SK-N-SH (cell line): ENCODE data around the gene LONRF2. TPM values are rescaled to one million over a fixed set of nuclear protein-coding genes. Genes with fewer than 3 reads are reported as not detected.

Source experiments
- CTCF ChIA-PET: fragments of 300-600, 350-600 bp; formaldehyde crosslinking; extraction: SDS; loops from one replicate; lab custom pipeline; 2021; lab: Yijun Ruan, JAX
- POLR2A ChIA-PET: fragments of 350-600 bp; sonication (Branson Sonifier 250); formaldehyde crosslinking; extraction: SDS; loops from one replicate; lab custom pipeline; 2020; ENCODE audit warnings: antibody characterized with exemption, inconsistent platforms; lab: Yijun Ruan, JAX
- DNase-seq: peaks from one replicate; pipeline ENCODE4 v3.0.0; 2012
- H2AFZ ChIP-seq: fragments of 200-600 bp; sonication (generic); 2 replicates; pipeline ENCODE4 v1.8.1; 2016; ENCODE audit warnings: antibody characterized with exemption, mild to moderate bottlenecking, low read depth
- H3F3A ChIP-seq: fragments of 200-600 bp; sonication (generic); replicated peaks from 2 replicates; pipeline ENCODE3; 2016; ENCODE audit warnings: antibody characterized with exemption, mild to moderate bottlenecking; ENCODE audit not compliant: insufficient read depth
- H3K27ac ChIP-seq, 2 experiments: fragments of 200-500 bp in 1 of 2; fragments of 200-600 bp in 1 of 2; sonication (Bioruptor generic) in 1 of 2; sonication (generic), shearing (Covaris generic) in 1 of 2; 2 replicates each; pipeline versions ENCODE4 v1.5.1 to v1.6.1; 2014 to 2016; ENCODE audit warnings: low read depth in 2 of 2, inconsistent platforms in 1 of 2, low read length in 1 of 2, mild to moderate bottlenecking in 1 of 2, mixed read lengths in 1 of 2
- H3K27me3 ChIP-seq: fragments of 200-600 bp; sonication (generic), shearing (Covaris generic); 2 replicates; pipeline ENCODE4 v1.6.1; 2016; ENCODE audit warnings: mixed run types; ENCODE audit not compliant: insufficient read depth
- H3K36me3 ChIP-seq, 2 experiments: fragments of 200-500 bp in 1 of 2; fragments of 200-600 bp in 1 of 2; sonication (Bioruptor generic) in 1 of 2; sonication (generic) in 1 of 2; replicated peaks in 1 of 2; 2 replicates each; pipeline versions ENCODE3 to v1.5.1; 2014 to 2016; ENCODE audit warnings: low read length in 1 of 2, mild to moderate bottlenecking in 1 of 2; ENCODE audit not compliant: insufficient read depth in 2 of 2, control insufficient read depth in 1 of 2
- H3K4me1 ChIP-seq, 2 experiments: fragments of 200-500 bp in 1 of 2; fragments of 200-600 bp in 1 of 2; sonication (Bioruptor generic) in 1 of 2; sonication (generic), shearing (Covaris generic) in 1 of 2; 2 replicates each; pipeline versions ENCODE4 v1.5.1 to v1.6.1; 2014 to 2016; ENCODE audit warnings: low read depth in 1 of 2, low read length in 1 of 2, mixed run types in 1 of 2; ENCODE audit not compliant: insufficient read depth in 2 of 2, control insufficient read depth in 1 of 2
- H3K4me2 ChIP-seq: fragments of 200-600 bp; sonication (generic), shearing (Covaris generic); 2 replicates; pipeline ENCODE4 v1.6.1; 2017; ENCODE audit warnings: mixed run types
- H3K4me3 ChIP-seq, 2 experiments: fragments of 200-500 bp in 1 of 2; fragments of 200-600 bp in 1 of 2; sonication (Bioruptor generic) in 1 of 2; sonication (generic), shearing (Covaris generic) in 1 of 2; 2 replicates each; pipeline versions ENCODE4 v1.5.1 to v1.8.1; 2014 to 2016; ENCODE audit warnings: low read depth in 2 of 2, inconsistent platforms in 1 of 2, low read length in 1 of 2, mild to moderate bottlenecking in 1 of 2, mixed read lengths in 1 of 2, moderate library complexity in 1 of 2
- H3K79me2 ChIP-seq: fragments of 200-600 bp; sonication (generic); 2 replicates; pipeline ENCODE4 v1.8.1; 2017; ENCODE audit warnings: mild to moderate bottlenecking; ENCODE audit not compliant: insufficient read depth
- H3K9ac ChIP-seq: fragments of 200-600 bp; sonication (generic); 2 replicates; pipeline ENCODE4 v1.6.1; 2017; ENCODE audit warnings: mixed run types
- H3K9me2 ChIP-seq: fragments of 200-600 bp; sonication (generic); 2 replicates; pipeline ENCODE4 v1.6.1; 2017; ENCODE audit warnings: mixed run types
- H3K9me3 ChIP-seq: fragments of 200-600 bp; sonication (generic); 2 replicates; pipeline ENCODE4 v1.6.1; 2017; ENCODE audit warnings: mixed run types, mild to moderate bottlenecking, moderate library complexity
- H4K20me1 ChIP-seq: fragments of 200-600 bp; sonication (generic); 2 replicates; pipeline ENCODE4 v1.6.1; 2017; ENCODE audit warnings: mild to moderate bottlenecking, mixed run types; ENCODE audit not compliant: insufficient read depth
- CTCF ChIP-seq: fragments of 200-600 bp; sonication (generic); IDR thresholded peaks from 2 replicates; pipeline ENCODE4 v1.6.1; 2017; ENCODE audit warnings: antibody characterized with exemption, mild to moderate bottlenecking, moderate library complexity
- EZH2phosphoT487 ChIP-seq: fragments of 200-600 bp; sonication (generic); IDR thresholded peaks from 2 replicates; pipeline ENCODE4 v1.6.1; 2017; ENCODE audit warnings: low read depth, mixed run types, mild to moderate bottlenecking, antibody characterized with exemption, moderate library complexity, borderline replicate concordance
- MXI1 ChIP-seq: IDR thresholded peaks from 2 replicates; pipeline ENCODE4 v1.6.1; 2012; ENCODE audit warnings: mild to moderate bottlenecking, low read depth, low read length, improper control_type of control experiment
- NFIC ChIP-seq: IDR thresholded peaks from 2 replicates; pipeline ENCODE4 v1.4.0; 2012; ENCODE audit warnings: borderline replicate concordance
- POLR2AphosphoS5 ChIP-seq: IDR thresholded peaks from 2 replicates; pipeline ENCODE4 v1.6.1; 2012; ENCODE audit warnings: low read depth, low read length
- RCOR1 ChIP-seq: fragments of 150-350 bp; IDR thresholded peaks from 2 replicates; pipeline ENCODE4 v1.6.1; 2017; ENCODE audit warnings: antibody characterized with exemption, low read length
- REST ChIP-seq: IDR thresholded peaks from 2 replicates; pipeline ENCODE4 v1.6.1; 2012; ENCODE audit warnings: mild to moderate bottlenecking, low read depth, low read length, moderate library complexity
- RFX5 ChIP-seq: IDR thresholded peaks from 2 replicates; pipeline ENCODE4 v1.6.1; 2012; ENCODE audit warnings: mild to moderate bottlenecking, improper control_type of control experiment, low read length
- TAF1 ChIP-seq: IDR thresholded peaks from 2 replicates; pipeline ENCODE4 v1.6.1; 2012; ENCODE audit warnings: low read depth, mild to moderate bottlenecking, low read length, moderate library complexity, borderline replicate concordance
- TEAD4 ChIP-seq: IDR thresholded peaks from 2 replicates; pipeline ENCODE4 v1.4.0; 2012; ENCODE audit warnings: mild to moderate bottlenecking, borderline replicate concordance; ENCODE audit not compliant: insufficient read depth
- YY1 ChIP-seq: IDR thresholded peaks from 2 replicates; pipeline ENCODE4 v1.4.0; 2012; ENCODE audit warnings: low read depth, mild to moderate bottlenecking
- ZBTB33 ChIP-seq: IDR thresholded peaks from 2 replicates; pipeline ENCODE4 v1.4.0; 2012; ENCODE audit warnings: low read depth, borderline replicate concordance
- WGBS: methylation state at CpG from one replicate; pipeline ENCODE4 v1.1.6; 2017; ENCODE audit warnings: low lambda C conversion rate; 5-methylcytosine and 5-hydroxymethylcytosine counted together
- polyA plus RNA-seq, 3 experiments: library from polyadenylated mRNA; depleted of rRNA; stranded (reverse); fragments of >200 nt; gene quantifications; 2 replicates each; pipeline ENCODE4 v1.2.3, GENCODE V29; 2012
- TF ChIP-seq, protein P1 (sequence below): fragments of 150-350 bp; IDR thresholded peaks from 2 replicates; pipeline ENCODE4 v1.6.1; 2017; ENCODE audit warnings: antibody characterized with exemption, low read length, low read depth, borderline replicate concordance
- TF ChIP-seq, protein P2 (sequence below): IDR thresholded peaks from 2 replicates; pipeline ENCODE4 v1.4.0; 2012; ENCODE audit warnings: low read depth

LONRF2 gene
- polyA plus RNA-seq, 1 of the 3 experiments (the other 2 are of a cell fraction), result 2.0 TPM

DNA sequence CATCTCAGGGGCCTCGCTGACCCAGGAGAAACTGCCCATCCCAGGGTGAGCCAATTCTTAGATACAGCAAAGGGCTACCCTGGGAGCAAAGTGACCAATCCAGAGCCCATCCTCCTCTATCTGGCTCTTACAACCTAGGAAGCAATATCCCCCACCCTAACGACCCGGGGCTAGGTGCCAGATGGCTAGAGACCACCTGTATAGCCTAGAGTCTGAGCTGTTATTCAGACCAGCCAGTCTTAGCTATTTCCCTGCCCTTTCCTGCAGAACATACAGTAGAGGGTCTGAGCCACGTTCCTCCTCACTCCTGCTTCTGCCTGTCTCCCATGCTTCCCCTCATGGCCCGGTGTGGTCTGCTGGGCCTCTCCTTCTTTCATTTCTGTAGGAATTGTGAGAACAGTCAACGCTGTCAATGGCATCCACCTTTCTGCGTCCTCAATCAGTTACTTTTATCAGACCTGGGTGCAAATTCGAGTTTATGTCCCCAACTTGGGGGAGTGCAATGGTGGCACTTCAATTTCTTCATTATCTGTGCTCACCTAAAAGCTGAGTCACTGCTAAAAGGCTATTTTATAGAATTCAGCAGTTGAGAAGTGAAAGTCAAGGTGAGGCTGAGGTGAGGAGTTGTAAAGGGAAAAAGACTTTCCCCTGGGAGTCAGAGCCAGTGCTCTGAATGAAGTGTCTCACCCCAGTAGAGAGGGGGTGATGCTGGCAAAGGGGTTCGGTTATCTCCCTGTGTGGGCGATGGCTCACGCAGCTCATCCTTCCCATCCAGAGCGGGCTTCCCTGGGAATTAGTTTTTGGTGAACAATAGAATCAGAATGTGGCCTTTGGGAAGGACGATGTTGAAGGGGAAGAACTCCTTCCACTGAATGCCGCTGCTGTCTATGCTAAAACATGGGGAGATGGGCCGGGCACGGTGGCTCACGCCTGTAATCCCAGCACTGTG is 42.4 kb downstream of the LONRF2 start (continued):
- no peak for TF ChIP-seq REST
- no peak for TF ChIP-seq CTCF
- TF ChIP-seq RCOR1, result no peak
- TF ChIP-seq, protein P1, sequence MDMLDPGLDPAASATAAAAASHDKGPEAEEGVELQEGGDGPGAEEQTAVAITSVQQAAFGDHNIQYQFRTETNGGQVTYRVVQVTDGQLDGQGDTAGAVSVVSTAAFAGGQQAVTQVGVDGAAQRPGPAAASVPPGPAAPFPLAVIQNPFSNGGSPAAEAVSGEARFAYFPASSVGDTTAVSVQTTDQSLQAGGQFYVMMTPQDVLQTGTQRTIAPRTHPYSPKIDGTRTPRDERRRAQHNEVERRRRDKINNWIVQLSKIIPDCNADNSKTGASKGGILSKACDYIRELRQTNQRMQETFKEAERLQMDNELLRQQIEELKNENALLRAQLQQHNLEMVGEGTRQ, result no peak
- TF ChIP-seq RFX5, result no peak

DNA sequence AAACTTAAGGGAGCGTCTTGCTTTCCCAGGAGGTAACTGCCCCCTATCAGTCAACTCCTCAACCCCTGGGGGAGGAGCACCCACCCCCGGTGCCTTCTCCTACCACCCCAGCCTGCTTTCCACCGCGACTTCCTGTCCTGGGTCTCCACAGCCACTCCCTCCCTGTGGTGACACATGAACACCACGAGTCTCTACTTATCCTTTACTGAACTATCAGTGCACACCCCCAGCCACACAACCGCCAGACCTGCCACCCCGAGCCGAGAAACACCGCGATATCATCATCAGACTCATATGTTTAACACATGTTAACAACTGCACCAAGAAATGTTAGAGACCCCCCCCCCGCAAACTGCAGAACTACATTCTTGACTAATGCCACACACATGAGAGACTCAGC is 43.3 kb downstream of the LONRF2 start:
- no peak overlapping the region for H3K4me3 ChIP-seq
- no peak overlapping the region for H3K9ac ChIP-seq
- H3K27me3 ChIP-seq, result no peaks in the 10 kb centered on the region
- H2AFZ ChIP-seq, result no peak overlapping the region
- no peaks in the 10 kb centered on the region for H3K9me3 ChIP-seq
- DNase-seq, result no peak
- H3K4me1 ChIP-seq, result peaks cover 3 to 20% of the 10 kb centered on the region in 2 experiments
- 87% methylated on average over 11 of the region's 11 CpGs for WGBS
- CTCF ChIA-PET, result interaction anchor here (1.3 to 8.6 kb wide), 2 partner anchors 16 to 17 kb away, joined by 7 to 107 read pairs; no protein-coding TSS in a partner anchor
- no peak overlapping the region for H3K27ac ChIP-seq
- H3K9me2 ChIP-seq, result no peaks in the 10 kb centered on the region
- no peak overlapping the region for H3K4me2 ChIP-seq
- H3F3A ChIP-seq, result peaks cover 14% of the 10 kb centered on the region
- no peaks in the 10 kb centered on the region for H3K36me3 ChIP-seq
- TF ChIP-seq EZH2phosphoT487 (no peak), POLR2AphosphoS5 (no peak), TAF1 (no peak), NFIC (no peak), TEAD4 (no peak), ZBTB33 (no peak), MXI1 (no peak), YY1 (no peak)
- TF ChIP-seq, protein P2, sequence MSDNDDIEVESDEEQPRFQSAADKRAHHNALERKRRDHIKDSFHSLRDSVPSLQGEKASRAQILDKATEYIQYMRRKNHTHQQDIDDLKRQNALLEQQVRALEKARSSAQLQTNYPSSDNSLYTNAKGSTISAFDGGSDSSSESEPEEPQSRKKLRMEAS, result no peak
- no peaks in the 10 kb centered on the region for H4K20me1 ChIP-seq
- no peaks in the 10 kb centered on the region for H3K79me2 ChIP-seq
- POLR2A ChIA-PET, result no interaction called here
